GM12864 (cell line): ENCODE results near the gene TSG101.

Experiments used
- DNase-seq: peaks from one replicate; pipeline ENCODE4 v3.0.0-alpha.2; 2011; ENCODE audit warnings: low read depth
- H3K4me3 ChIP-seq: 2 replicates; pipeline ENCODE4 v1.5.1; 2011; ENCODE audit warnings: mild to moderate bottlenecking, low read depth, low read length, control low read depth
- TF ChIP-seq, protein P1 (sequence below): IDR thresholded peaks from 2 replicates; pipeline ENCODE4 v1.5.1; 2011; ENCODE audit warnings: low read depth, mild to moderate bottlenecking, moderate library complexity, low read length, control low read depth, inconsistent platforms; ENCODE audit errors: missing control alignments

The TSG101 gene

DNA sequence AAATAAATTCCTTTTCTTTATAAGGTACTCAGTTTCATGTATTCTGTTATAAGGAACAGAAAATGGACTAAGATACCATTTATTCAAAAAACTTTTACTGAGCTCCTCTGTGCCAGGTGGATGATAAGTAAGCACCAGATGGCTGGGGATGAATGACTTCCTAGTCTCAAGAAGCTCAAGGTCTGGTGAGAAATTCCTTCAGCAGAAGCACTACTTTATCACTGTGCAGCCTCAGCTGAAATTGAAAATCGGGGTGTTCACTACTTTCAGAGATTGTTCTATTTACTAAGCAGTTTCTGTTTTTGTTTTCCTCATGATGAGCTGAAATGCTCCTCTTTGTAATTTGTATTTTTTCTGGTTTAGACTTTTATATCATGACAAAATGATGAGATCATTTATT is 63.3 kb downstream of the TSG101 start:
- no peak overlapping the region for H3K4me3 ChIP-seq
- TF ChIP-seq, protein P1, sequence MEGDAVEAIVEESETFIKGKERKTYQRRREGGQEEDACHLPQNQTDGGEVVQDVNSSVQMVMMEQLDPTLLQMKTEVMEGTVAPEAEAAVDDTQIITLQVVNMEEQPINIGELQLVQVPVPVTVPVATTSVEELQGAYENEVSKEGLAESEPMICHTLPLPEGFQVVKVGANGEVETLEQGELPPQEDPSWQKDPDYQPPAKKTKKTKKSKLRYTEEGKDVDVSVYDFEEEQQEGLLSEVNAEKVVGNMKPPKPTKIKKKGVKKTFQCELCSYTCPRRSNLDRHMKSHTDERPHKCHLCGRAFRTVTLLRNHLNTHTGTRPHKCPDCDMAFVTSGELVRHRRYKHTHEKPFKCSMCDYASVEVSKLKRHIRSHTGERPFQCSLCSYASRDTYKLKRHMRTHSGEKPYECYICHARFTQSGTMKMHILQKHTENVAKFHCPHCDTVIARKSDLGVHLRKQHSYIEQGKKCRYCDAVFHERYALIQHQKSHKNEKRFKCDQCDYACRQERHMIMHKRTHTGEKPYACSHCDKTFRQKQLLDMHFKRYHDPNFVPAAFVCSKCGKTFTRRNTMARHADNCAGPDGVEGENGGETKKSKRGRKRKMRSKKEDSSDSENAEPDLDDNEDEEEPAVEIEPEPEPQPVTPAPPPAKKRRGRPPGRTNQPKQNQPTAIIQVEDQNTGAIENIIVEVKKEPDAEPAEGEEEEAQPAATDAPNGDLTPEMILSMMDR = no peak
- peak; percentile 45 for DNase-seq

DNA sequence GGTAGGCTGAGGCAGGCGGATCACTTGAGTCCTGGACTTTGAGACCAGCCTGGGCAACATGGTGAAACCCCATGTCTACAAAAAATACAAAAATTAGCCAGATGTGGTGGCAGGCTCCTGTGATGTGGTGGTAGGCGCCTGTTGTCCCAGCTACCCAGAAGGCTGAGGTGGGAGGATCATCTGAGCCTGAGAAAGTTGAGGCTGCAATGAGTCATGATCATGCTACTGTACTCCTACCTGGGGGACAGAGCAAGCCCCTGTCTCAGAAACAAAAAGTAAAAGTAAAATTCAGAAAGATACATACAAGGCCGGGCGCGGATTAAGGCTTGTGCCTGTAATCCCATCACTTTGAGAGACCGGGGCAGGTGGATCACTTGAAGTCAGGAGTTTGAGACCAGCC is 64.8 kb downstream of the TSG101 start:
- no peak overlapping the region for H3K4me3 ChIP-seq
- TF ChIP-seq, protein P1 = no peak
- no peak for DNase-seq

DNA sequence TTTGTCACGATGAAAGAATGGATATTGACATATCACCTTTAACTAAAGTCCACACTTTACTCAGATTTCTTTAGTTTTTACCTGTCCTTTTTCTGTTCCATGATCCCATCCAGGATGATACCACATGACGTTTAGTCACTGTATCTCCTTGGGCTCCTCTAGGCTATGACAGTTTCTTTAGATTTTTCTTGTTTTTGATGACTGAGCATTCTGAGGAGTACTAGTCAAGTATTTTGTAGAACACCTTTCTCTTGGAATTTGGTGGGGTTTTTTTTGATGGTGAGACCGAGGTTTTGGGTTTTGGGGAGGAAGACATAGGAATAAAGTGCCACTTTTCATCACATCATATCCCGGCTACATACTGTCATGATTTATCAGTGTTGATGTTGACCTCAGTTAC is 67.1 kb downstream of the TSG101 start:
- DNase-seq = no peak
- TF ChIP-seq, protein P1 = no peak
- H3K4me3 ChIP-seq = no peak overlapping the region

DNA sequence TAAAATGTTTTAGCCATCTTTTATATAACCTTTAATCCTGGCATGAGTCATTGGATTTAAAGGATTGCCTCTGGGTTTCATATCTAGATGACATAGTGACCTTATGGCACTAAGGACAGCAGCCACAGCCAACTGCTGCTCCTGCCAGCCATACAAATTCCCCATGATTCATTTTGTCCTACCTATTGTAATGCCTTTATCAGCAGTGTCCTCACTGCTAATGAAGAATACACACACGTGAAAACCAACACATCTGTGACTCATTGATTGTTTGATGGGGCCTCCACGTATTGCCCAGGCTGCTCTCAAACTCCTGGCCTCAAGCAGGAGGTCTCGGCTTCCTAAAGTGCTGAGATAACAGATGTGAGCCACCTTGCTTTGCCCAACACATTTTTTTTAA is 69.3 kb downstream of the TSG101 start:
- no peak for DNase-seq
- TF ChIP-seq, protein P1 = no peak

DNA sequence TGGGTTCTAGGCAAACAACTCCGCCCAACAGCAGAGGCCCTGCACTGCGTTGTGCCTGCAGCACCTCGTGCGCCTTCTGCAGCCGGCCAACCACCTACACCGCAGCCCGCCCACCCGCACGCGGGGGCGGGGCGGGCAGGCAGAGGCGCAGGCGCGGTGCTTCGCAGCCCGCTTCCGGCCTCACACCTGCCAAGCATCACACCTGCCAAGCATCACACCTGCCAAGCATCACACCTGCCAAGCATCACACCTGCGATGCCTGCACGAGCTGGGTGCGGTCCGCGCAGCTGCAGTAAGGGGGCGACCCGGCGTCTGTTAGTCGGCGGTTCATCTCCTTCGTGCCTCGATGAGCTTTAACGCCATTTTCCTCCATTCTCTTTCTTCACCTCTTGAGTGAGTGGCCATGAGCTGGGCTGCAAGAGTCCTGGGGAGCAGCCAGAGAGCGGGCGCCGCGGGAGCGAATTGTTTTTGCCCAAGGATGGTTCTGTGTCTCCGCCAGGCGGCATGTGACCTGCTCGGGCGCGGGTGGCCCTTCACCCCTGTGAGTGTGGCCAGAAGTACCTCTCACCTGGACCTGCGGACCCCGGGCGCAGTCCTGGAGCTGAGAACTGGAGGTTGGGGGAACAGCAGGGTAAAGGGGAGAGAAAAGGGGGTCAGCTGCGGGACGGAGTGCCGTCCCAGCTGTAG is 70.9 kb downstream of the TSG101 start, which contains the start of gene LDHAL6A:
Gene LDHAL6A, plus strand, starts transcription at position 171 of the 687 bp plus-strand sequence. CDS start 825 bp downstream, outside the sequence.
- no peak within 1 kb of the TSS for H3K4me3 ChIP-seq
- TF ChIP-seq, protein P1 = no peak
- no peak for DNase-seq

More for the DNA sequence above, 69.3 kb downstream of the TSG101 start:
- no peak overlapping the region for H3K4me3 ChIP-seq

DNA sequence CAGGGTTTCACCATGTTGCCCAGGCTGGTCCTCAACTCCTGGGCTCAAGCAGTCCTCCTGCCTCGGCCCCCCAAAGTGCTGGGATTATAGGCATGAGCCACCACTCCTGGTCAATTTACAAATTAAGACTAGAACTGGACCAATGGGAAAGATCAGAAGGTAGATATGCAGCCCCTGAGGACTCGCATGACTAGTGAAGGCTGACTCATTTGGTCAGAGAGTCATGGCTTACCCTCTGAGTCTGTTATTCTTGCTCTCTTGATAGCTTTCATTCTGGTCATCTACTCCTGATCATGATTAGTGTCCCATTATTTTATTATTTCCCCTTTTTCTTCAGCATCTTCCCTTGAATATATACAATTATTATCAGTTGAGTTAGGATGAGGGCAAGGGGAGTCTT is 73.8 kb downstream of the TSG101 start:
- TF ChIP-seq, protein P1 = no peak
- no peak overlapping the region for H3K4me3 ChIP-seq
- no peak for DNase-seq

DNA sequence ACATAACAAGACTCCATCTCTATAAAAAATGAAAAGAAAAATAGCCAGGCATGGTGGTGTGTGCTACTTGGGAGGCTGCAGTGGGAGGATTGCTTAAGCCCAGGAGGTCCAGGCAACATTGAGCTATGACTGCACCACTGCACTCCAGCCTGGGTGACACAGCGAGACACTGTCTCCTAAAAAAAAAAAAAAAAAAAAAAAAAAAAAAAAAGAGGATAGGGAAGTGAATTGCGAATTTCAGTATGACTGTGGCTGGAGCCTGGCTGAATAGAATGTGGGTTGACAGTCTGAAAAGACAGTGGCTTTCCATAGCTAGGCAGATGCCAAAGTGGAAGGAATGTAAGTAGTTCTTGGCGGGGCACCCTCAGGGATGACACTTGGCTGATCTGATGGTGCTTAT is 77.5 kb downstream of the TSG101 start:
- TF ChIP-seq, protein P1 = no peak
- no peak for DNase-seq
- no peak overlapping the region for H3K4me3 ChIP-seq
